Astrocyte (in vitro differentiated cells and primary cell): Measurements from ENCODE around the gene MAP3K3. TPM values are rescaled to one million over a fixed set of nuclear protein-coding genes. Genes with fewer than 3 reads are reported as not detected.

Experiments
- DNase-seq: peaks from one replicate; pipeline ENCODE4 v3.0.0-alpha.2; 2010; ENCODE audit warnings: low read depth
- FAIRE-seq: peaks from 2 replicates; lab custom pipeline; 2011; peaks lifted over from hg19 to GRCh38; lab: Jason Lieb, UNC
- H2AFZ ChIP-seq: 2 replicates; pipeline ENCODE4 v1.6.0; 2012; ENCODE audit warnings: low read depth, low read length, inconsistent platforms
- H3K27ac ChIP-seq: 2 replicates; pipeline ENCODE4 v1.5.1; 2011; ENCODE audit warnings: low read depth, low read length, inconsistent platforms
- H3K27me3 ChIP-seq: 2 replicates; pipeline ENCODE4 v1.6.0; 2011; ENCODE audit warnings: low read length, inconsistent platforms; ENCODE audit not compliant: insufficient read depth
- H3K36me3 ChIP-seq: 2 replicates; pipeline ENCODE4 v1.5.1; 2011; ENCODE audit warnings: low read length, inconsistent platforms; ENCODE audit not compliant: insufficient read depth
- H3K4me1 ChIP-seq: 2 replicates; pipeline ENCODE4 v1.5.1; 2011; ENCODE audit warnings: low read length, inconsistent platforms; ENCODE audit not compliant: insufficient read depth
- H3K4me2 ChIP-seq: 2 replicates; pipeline ENCODE4 v1.6.0; 2012; ENCODE audit warnings: low read length, inconsistent platforms
- H3K4me3 ChIP-seq: 2 replicates; pipeline ENCODE4 v1.5.1; 2011; ENCODE audit warnings: low read depth, mild to moderate bottlenecking, low read length, inconsistent platforms; ENCODE audit not compliant: insufficient read depth
- H3K79me2 ChIP-seq: 2 replicates; pipeline ENCODE4 v1.6.0; 2012; ENCODE audit warnings: mild to moderate bottlenecking, low read length, inconsistent platforms; ENCODE audit not compliant: insufficient read depth
- H3K9ac ChIP-seq: 2 replicates; pipeline ENCODE4 v1.6.0; 2012; ENCODE audit warnings: mild to moderate bottlenecking, low read length, inconsistent platforms
- H3K9me3 ChIP-seq: 2 replicates; pipeline ENCODE4 v1.5.1; 2012; ENCODE audit warnings: low read depth, mild to moderate bottlenecking, low read length, inconsistent platforms; ENCODE audit not compliant: insufficient read depth
- H4K20me1 ChIP-seq: 2 replicates; pipeline ENCODE4 v1.6.0; 2012; ENCODE audit warnings: low read length, inconsistent platforms; ENCODE audit not compliant: insufficient read depth
- H3K27ac Mint-ChIP-seq: one replicate; pipeline ENCODE4 v1.8.0; 2021; ENCODE audit warnings: mild to moderate bottlenecking, mixed read lengths; ENCODE audit not compliant: unreplicated experiment
- H3K27me3 Mint-ChIP-seq: one replicate; pipeline ENCODE4 v1.8.0; 2021; ENCODE audit warnings: low read depth, mixed read lengths; ENCODE audit not compliant: unreplicated experiment
- H3K36me3 Mint-ChIP-seq: one replicate; pipeline ENCODE4 v1.8.0; 2021; ENCODE audit warnings: low read depth, mixed read lengths; ENCODE audit not compliant: unreplicated experiment
- H3K4me1 Mint-ChIP-seq: one replicate; pipeline ENCODE4 v1.8.0; 2021; ENCODE audit warnings: low read depth, mixed read lengths; ENCODE audit not compliant: unreplicated experiment
- H3K4me3 Mint-ChIP-seq: one replicate; pipeline ENCODE4 v1.8.0; 2021; ENCODE audit warnings: mild to moderate bottlenecking, moderate library complexity, mixed read lengths; ENCODE audit not compliant: unreplicated experiment
- H3K9me3 Mint-ChIP-seq: one replicate; pipeline ENCODE4 v1.8.0; 2021; ENCODE audit warnings: mild to moderate bottlenecking, mixed read lengths; ENCODE audit not compliant: unreplicated experiment
- EZH2 ChIP-seq: IDR thresholded peaks from 2 replicates; pipeline ENCODE4 v1.6.1; 2012; ENCODE audit warnings: mild to moderate bottlenecking, low read length, inconsistent platforms; ENCODE audit not compliant: insufficient read depth
- total RNA-seq: library from RNA; stranded (reverse); gene quantifications from 2 replicates; pipeline ENCODE4 v1.2.1, GENCODE V29; 2021
- TF ChIP-seq, protein P1 (sequence below): IDR thresholded peaks from 2 replicates; pipeline ENCODE4 v1.5.1; 2011; ENCODE audit warnings: low read depth, mild to moderate bottlenecking, inconsistent platforms, low read length, moderate library complexity; ENCODE audit not compliant: insufficient read depth

The MAP3K3 gene
- total RNA-seq, 1 donor from 2014 or later = 30.5 TPM

DNA sequence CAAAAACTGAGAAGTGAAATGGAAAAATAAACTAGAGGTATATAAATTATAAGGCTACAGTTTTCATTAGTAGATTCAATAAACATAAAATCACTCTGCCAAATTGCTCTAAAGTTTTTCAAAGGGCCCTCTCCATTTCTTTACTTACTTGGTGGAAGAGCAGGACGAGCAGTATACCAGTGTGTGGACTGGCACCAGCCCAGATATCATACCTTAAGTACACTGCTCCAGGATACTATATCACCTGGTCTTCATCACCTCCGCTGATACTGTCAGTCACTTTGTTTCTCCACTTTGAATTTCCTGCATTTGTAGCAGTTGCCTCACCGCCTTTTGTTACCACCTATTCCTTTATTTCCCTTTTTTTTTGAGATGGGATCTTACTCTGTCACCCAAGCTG lies 37.6 kb downstream of the MAP3K3 start:
- TF ChIP-seq, protein P1, sequence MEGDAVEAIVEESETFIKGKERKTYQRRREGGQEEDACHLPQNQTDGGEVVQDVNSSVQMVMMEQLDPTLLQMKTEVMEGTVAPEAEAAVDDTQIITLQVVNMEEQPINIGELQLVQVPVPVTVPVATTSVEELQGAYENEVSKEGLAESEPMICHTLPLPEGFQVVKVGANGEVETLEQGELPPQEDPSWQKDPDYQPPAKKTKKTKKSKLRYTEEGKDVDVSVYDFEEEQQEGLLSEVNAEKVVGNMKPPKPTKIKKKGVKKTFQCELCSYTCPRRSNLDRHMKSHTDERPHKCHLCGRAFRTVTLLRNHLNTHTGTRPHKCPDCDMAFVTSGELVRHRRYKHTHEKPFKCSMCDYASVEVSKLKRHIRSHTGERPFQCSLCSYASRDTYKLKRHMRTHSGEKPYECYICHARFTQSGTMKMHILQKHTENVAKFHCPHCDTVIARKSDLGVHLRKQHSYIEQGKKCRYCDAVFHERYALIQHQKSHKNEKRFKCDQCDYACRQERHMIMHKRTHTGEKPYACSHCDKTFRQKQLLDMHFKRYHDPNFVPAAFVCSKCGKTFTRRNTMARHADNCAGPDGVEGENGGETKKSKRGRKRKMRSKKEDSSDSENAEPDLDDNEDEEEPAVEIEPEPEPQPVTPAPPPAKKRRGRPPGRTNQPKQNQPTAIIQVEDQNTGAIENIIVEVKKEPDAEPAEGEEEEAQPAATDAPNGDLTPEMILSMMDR = no peak
- TF ChIP-seq EZH2 = no peak
- Mint-ChIP-seq H3K4me3 (no peak overlapping the region), H3K27ac (no peak overlapping the region), H3K9me3 (no peaks in the 10 kb centered on the region), H3K27me3 (no peaks in the 10 kb centered on the region), H3K4me1 (peaks cover 4% of the 10 kb centered on the region), H3K36me3 (peaks cover 14% of the 10 kb centered on the region)
- no peak for DNase-seq
- Histone ChIP-seq H3K4me1 (no peaks in the 10 kb centered on the region), H3K4me3 (no peak overlapping the region), H3K79me2 (no peaks in the 10 kb centered on the region), H4K20me1 (no peaks in the 10 kb centered on the region), H3K27me3 (no peaks in the 10 kb centered on the region), H2AFZ (no peak overlapping the region), H3K36me3 (peaks cover 6% of the 10 kb centered on the region), H3K4me2 (no peak overlapping the region), H3K9ac (no peak overlapping the region), H3K9me3 (no peaks in the 10 kb centered on the region), H3K27ac (no peak overlapping the region)
- no peak for FAIRE-seq

DNA sequence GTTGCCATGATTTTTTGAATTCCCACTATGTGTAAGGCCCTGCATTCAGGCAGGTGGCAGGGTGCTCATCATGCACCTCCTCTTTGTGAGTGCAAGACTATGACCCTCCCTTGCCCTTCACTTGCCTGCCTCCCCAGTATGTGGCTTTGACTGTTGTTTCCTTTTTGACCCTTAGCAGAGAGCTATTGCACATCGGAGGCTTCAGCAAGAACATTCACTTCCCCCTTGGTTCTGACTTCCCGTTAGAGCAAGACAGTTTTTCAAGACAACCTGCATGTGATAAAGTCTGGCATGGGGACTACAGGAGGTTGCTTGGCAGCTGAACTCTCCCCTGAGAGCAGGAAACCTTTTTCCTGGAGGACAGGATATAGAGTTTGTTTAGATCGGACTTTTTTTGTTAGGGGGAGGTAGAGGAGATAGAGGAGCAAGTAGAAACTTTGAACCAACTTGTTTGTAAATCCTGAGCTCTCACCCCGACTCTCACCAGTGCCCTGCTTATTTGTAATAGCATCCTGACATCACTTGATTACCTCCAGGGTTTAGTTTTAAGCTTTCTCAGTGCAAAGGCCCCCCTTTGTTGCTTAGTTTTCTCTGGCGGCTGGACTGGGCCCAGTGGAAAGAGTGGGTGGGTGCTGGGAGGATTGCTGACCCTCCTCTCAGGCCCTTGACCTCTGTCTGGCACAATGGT lies 43.5 kb downstream of the MAP3K3 start:
- Histone ChIP-seq H4K20me1 (no peaks in the 10 kb centered on the region), H3K79me2 (no peaks in the 10 kb centered on the region), H3K27ac (no peak overlapping the region), H3K4me2 (no peak overlapping the region), H2AFZ (no peak overlapping the region), H3K9ac (no peak overlapping the region), H3K9me3 (no peaks in the 10 kb centered on the region), H3K27me3 (no peaks in the 10 kb centered on the region), H3K36me3 (peaks cover 6% of the 10 kb centered on the region), H3K4me1 (no peaks in the 10 kb centered on the region), H3K4me3 (no peak overlapping the region)
- no peak overlapping the region for H3K27ac Mint-ChIP-seq
- TF ChIP-seq, protein P1 = no peak
- no peak for TF ChIP-seq EZH2
- H3K4me3 Mint-ChIP-seq = no peak overlapping the region
- FAIRE-seq = no peak
- H3K9me3 Mint-ChIP-seq = no peaks in the 10 kb centered on the region
- H3K27me3 Mint-ChIP-seq = peaks cover 1% of the 10 kb centered on the region
- H3K36me3 Mint-ChIP-seq = peaks cover 26% of the 10 kb centered on the region
- no peak for DNase-seq
- no peaks in the 10 kb centered on the region for H3K4me1 Mint-ChIP-seq

DNA sequence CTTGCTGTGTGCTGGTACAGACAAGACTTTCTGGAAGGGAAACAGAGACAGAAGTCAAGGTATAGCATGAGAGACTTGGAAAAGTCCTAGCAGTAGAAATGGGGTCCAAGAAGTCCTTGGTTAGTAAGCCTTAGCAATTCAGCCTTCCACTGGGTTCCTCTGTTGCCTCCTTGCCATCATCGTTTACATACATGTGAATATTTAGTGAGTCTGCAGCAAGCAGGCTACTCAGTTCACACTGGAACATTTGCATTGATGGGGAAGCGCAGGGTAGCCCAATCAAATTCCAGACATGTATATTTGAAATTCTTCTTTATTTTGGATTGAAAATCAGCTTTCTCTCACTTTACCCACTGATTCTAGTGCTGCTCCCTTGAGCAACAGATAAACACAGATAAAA lies 50.6 kb downstream of the MAP3K3 start:
- no peaks in the 10 kb centered on the region for H3K27me3 ChIP-seq
- H3K27ac ChIP-seq = no peak overlapping the region
- H3K4me1 ChIP-seq = peaks cover 21% of the 10 kb centered on the region
- H3K4me1 Mint-ChIP-seq = peaks cover 18% of the 10 kb centered on the region
- no peaks in the 10 kb centered on the region for H3K79me2 ChIP-seq
- DNase-seq = no peak
- no peak overlapping the region for H3K27ac Mint-ChIP-seq
- H3K4me2 ChIP-seq = no peak overlapping the region
- H3K9ac ChIP-seq = no peak overlapping the region
- H3K4me3 Mint-ChIP-seq = no peak overlapping the region
- peaks cover 1% of the 10 kb centered on the region for H3K27me3 Mint-ChIP-seq
- no peak for TF ChIP-seq EZH2
- TF ChIP-seq, protein P1 = no peak
- no peak overlapping the region for H3K4me3 ChIP-seq
- no peaks in the 10 kb centered on the region for H3K9me3 ChIP-seq
- peaks cover 1% of the 10 kb centered on the region for H3K9me3 Mint-ChIP-seq
- H4K20me1 ChIP-seq = peaks cover 17% of the 10 kb centered on the region
- no peak overlapping the region for H2AFZ ChIP-seq
- peaks cover 22% of the 10 kb centered on the region for H3K36me3 Mint-ChIP-seq
- no peak for FAIRE-seq
- no peaks in the 10 kb centered on the region for H3K36me3 ChIP-seq
